ENCODE measurements around the gene PRRC2B. TPM values are rescaled to one million over a fixed set of nuclear protein-coding genes. Genes with fewer than 3 reads are reported as not detected.

PRRC2B gene
- total and polyA plus RNA-seq, 4 donors = 10.3 to 44.3 (median 27.0) TPM

- Histone ChIP-seq H3K9ac (ENCODE audit: low read depth in 1 of 2, low read length in 2 of 2) (no peak overlapping the region), H3K36me3 (ENCODE audit: control insufficient read depth in 4 of 4, insufficient read depth in 3 of 4, low read depth in 1 of 4, low read length in 3 of 4) (no peaks in the 10 kb centered on the region), H3K27me3 (ENCODE audit: control insufficient read depth in 4 of 4, insufficient read depth in 4 of 4, low read length in 3 of 4) (no peaks in the 10 kb centered on the region), H3K4me3 (ENCODE audit: low read depth in 1 of 3, low read length in 3 of 3) (no peak overlapping the region), H3K27ac (ENCODE audit: low read depth in 1 of 2, low read length in 2 of 2) (peak overlapping the region in 1 of 2 donors; percentile 10), H3K4me1 (ENCODE audit: control insufficient read depth in 4 of 4, insufficient read depth in 4 of 4, low read length in 3 of 4) (peaks cover 29 to 68% (median 65%) of the 10 kb centered on the region in 4 donors), H3K9me3 (ENCODE audit: control insufficient read depth in 4 of 4, low read length in 3 of 4) (no peaks in the 10 kb centered on the region)
- WGBS = 83% methylated on average over 7 of the region's 7 CpGs
- TF ChIP-seq FOXA2 (IDR thresholded peaks at IDR 0.05) = no peak
- TF ChIP-seq CTCF (IDR thresholded peaks at IDR 0.05; ENCODE audit: low read depth, low read length, missing input control) = no peak
- no peak for TF ChIP-seq TAF1 (conservative IDR thresholded peaks at IDR 0.05)
- TF ChIP-seq REST (IDR thresholded peaks at IDR 0.05) = no peak
- no peak for TF ChIP-seq MAX (IDR thresholded peaks at IDR 0.05)
- TF ChIP-seq ATF3 (IDR thresholded peaks at IDR 0.05) = no peak
- no peak for TF ChIP-seq ZBTB33 (IDR thresholded peaks at IDR 0.05)
- no peak for DNase-seq (ENCODE audit: low spot score)
Measured at GRCh38 chr9:131404987-131405386, 11.1 kb downstream of the PRRC2B start.

- Histone ChIP-seq H3K4me3 (ENCODE audit: low read depth in 1 of 3, low read length in 3 of 3) (no peak overlapping the region), H3K4me1 (ENCODE audit: control insufficient read depth in 4 of 4, insufficient read depth in 4 of 4, low read length in 3 of 4) (peaks cover 32 to 72% (median 69%) of the 10 kb centered on the region in 4 donors), H3K27ac (ENCODE audit: low read depth in 1 of 2, low read length in 2 of 2) (peak overlapping the region in 1 of 2 donors; percentile 11), H3K27me3 (ENCODE audit: control insufficient read depth in 4 of 4, insufficient read depth in 4 of 4, low read length in 3 of 4) (no peaks in the 10 kb centered on the region), H3K9ac (ENCODE audit: low read depth in 1 of 2, low read length in 2 of 2) (no peak overlapping the region), H3K36me3 (ENCODE audit: control insufficient read depth in 4 of 4, insufficient read depth in 3 of 4, low read depth in 1 of 4, low read length in 3 of 4) (no peaks in the 10 kb centered on the region), H3K9me3 (ENCODE audit: control insufficient read depth in 4 of 4, low read length in 3 of 4) (no peaks in the 10 kb centered on the region)
- WGBS = 70% methylated on average over 6 of the region's 6 CpGs
- no peak for DNase-seq (ENCODE audit: low spot score)
- TF ChIP-seq EGR1 (IDR thresholded peaks at IDR 0.05; ENCODE audit: low read depth in 2 of 2) = no peak
- no peak for TF ChIP-seq ATF3 (IDR thresholded peaks at IDR 0.05)
- TF ChIP-seq JUND (IDR thresholded peaks at IDR 0.05) = no peak
- TF ChIP-seq NR2F2 (IDR thresholded peaks at IDR 0.05) = no peak
- no peak for TF ChIP-seq GABPA (IDR thresholded peaks at IDR 0.05 in 1 of 2, conservative IDR thresholded peaks at IDR 0.05 in 1 of 2)
Measured at GRCh38 chr9:131405428-131405827, 11.5 kb downstream of the PRRC2B start.

Measured in liver (tissue), 9 donors.